Fibroblast of lung (primary cell): ENCODE data around the gene NCOA4.

Experiments used
- EZH2 ChIP-seq: IDR thresholded peaks from 2 replicates; pipeline ENCODE4 v1.5.1; 2012; ENCODE audit warnings: low read length, control low read depth, mild to moderate bottlenecking; ENCODE audit errors: missing control alignments
- TF ChIP-seq, protein P1 (sequence below), 2 donors: IDR thresholded peaks in 1 of 2; conservative IDR thresholded peaks in 1 of 2; 1 replicate in 1 of 2; 2 replicates in 1 of 2; pipeline ENCODE4 v1.5.1; 2011 to 2012; ENCODE audit warnings: low read length in 2 of 2, control low read depth in 1 of 2, inconsistent platforms in 1 of 2, low read depth in 1 of 2, mild to moderate bottlenecking in 1 of 2

- TF ChIP-seq, protein P1, sequence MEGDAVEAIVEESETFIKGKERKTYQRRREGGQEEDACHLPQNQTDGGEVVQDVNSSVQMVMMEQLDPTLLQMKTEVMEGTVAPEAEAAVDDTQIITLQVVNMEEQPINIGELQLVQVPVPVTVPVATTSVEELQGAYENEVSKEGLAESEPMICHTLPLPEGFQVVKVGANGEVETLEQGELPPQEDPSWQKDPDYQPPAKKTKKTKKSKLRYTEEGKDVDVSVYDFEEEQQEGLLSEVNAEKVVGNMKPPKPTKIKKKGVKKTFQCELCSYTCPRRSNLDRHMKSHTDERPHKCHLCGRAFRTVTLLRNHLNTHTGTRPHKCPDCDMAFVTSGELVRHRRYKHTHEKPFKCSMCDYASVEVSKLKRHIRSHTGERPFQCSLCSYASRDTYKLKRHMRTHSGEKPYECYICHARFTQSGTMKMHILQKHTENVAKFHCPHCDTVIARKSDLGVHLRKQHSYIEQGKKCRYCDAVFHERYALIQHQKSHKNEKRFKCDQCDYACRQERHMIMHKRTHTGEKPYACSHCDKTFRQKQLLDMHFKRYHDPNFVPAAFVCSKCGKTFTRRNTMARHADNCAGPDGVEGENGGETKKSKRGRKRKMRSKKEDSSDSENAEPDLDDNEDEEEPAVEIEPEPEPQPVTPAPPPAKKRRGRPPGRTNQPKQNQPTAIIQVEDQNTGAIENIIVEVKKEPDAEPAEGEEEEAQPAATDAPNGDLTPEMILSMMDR (conservative IDR thresholded peaks at IDR 0.05 in 1 of 2, IDR thresholded peaks at IDR 0.05 in 1 of 2; ENCODE audit: low read depth in 1 of 2, low read length in 2 of 2), result no peak
- no peak for TF ChIP-seq EZH2
Measured at GRCh38 chr10:46074196-46074946, 43.9 kb upstream of the NCOA4 start.
